ENCODE data around the gene MSH2.

GRCh38 chr2:47401789-47402554 lies 984 bp upstream of the MSH2 start:
- TF ChIP-seq CTCF (IDR thresholded peaks at IDR 0.05; ENCODE audit: low read length) (no peak), EZH2 (IDR thresholded peaks at IDR 0.05; ENCODE audit: borderline replicate concordance, low read length) (no peak)

Data from OCI-LY1 (cell line).